ENCODE data around the gene IGFBPL1.

DNA sequence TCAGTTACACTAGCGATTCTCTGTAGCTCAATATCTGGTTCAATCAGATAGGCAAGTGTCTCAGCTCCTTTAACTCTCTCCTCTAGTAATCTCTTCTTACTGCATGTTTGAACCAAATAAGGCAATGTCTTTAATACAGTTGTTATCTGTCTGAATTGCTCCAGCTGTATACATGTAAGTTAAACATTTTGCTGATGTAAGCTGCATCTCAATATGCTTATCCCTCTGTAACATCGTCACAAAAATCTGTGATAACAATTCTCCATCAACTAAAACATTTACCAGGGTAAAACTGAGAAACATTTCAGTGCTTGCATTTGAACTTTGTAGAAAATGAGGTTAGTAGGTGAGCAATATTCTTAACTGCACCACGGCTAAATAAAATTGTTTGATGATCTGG, 29.6 kb upstream of the IGFBPL1 start:
- TF ChIP-seq POLR2A (IDR thresholded peaks at IDR 0.05): no peak
- TF ChIP-seq, protein P1, sequence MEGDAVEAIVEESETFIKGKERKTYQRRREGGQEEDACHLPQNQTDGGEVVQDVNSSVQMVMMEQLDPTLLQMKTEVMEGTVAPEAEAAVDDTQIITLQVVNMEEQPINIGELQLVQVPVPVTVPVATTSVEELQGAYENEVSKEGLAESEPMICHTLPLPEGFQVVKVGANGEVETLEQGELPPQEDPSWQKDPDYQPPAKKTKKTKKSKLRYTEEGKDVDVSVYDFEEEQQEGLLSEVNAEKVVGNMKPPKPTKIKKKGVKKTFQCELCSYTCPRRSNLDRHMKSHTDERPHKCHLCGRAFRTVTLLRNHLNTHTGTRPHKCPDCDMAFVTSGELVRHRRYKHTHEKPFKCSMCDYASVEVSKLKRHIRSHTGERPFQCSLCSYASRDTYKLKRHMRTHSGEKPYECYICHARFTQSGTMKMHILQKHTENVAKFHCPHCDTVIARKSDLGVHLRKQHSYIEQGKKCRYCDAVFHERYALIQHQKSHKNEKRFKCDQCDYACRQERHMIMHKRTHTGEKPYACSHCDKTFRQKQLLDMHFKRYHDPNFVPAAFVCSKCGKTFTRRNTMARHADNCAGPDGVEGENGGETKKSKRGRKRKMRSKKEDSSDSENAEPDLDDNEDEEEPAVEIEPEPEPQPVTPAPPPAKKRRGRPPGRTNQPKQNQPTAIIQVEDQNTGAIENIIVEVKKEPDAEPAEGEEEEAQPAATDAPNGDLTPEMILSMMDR (IDR thresholded peaks at IDR 0.05): no peak
